Left renal cortex interstitium (tissue), 4 donors: ENCODE data around the gene FGD3. TPM values are rescaled to one million over a fixed set of nuclear protein-coding genes. Genes with fewer than 3 reads are reported as not detected.
"Not testable (repeated sequence)": the region's sequence is repeated elsewhere in the genome, so short reads cannot be mapped to it uniquely, and the experiment has no call there.

ENCODE experiments used
- DNase-seq, 4 donors: peaks; one replicate each; pipeline ENCODE4 v3.0.0-alpha.2; 2013; ENCODE audit warnings: low read depth in 4 of 4, low spot score in 2 of 4, missing footprints in 1 of 4
- polyA plus RNA-seq, 4 donors: library from polyadenylated mRNA; unstranded; fragments of 120-200 nt; gene quantifications; one replicate each; pipeline ENCODE4 v1.2.1, GENCODE V29; 2013; ENCODE audit not compliant: insufficient read length in 4 of 4

The FGD3 gene
- polyA plus RNA-seq, 4 donors, result 5.1 to 9.5 (median 6.4) TPM

DNA sequence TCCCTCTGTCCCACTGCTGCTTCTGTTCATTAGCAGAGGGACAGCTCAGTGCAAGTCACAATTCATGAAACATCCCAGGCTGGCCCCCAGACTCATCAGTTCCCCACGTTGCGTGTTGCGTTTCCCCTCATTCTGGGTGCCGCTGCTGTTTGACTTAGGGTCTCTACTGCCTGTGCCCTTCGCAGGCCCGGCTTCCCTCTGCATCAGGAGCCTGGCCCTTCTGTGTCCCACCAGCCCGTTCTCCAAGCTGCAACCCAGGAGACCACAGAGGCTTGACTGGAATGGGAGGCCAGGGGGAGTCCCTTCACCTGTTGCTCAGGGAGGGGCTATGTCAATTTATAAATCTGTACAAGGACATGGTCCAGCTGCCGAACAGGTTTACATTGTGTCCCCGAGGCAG is 57.2 kb downstream of the FGD3 start:
- DNase-seq, result no peak

DNA sequence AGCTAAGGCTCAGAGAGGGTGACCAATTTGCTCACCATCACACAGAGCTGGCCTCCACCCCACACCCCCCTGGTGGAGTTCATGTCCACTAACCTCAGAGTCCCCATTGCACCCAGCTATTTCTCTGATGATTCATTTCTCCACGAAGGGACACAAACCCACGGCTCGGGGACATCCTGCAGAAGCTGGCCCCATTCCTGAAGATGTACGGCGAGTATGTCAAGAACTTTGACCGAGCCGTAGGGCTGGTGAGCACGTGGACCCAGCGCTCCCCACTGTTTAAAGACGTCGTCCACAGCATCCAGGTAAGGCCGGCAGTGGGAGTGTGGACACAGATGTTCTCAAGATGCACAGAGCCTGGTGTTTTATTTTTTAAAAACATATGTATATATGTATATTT is 58.6 kb downstream of the FGD3 start:
- DNase-seq, result no peak

- DNase-seq, result no peak
Measured at GRCh38 chr9:93007529-93008058, 60.3 kb downstream of the FGD3 start.

DNA sequence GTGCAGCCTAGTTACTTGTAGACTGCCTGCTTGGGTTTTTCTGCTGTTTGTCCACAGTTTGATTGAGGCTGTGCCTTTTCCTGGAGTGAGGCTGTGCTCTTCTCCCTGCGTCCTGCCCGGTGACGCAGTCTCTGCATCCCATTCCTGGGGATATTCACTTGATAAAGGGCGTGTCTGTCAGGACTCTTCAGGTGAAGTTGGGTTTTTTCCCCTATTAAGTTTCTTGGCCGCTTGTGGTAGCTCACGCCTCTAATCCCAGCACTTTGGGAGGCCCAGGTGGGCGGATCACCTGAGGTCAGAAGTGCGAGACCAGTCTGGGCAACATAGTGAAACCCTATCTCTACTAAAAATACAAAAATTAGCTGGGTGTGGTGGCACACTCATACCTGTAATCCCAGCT is 61.1 kb downstream of the FGD3 start:
- no peak for DNase-seq

GRCh38 chr9:93009337-93010015 is 62.2 kb downstream of the FGD3 start:
- DNase-seq, result no peak

- DNase-seq, result no peak
Measured at GRCh38 chr9:93010056-93010455, 62.7 kb downstream of the FGD3 start.

GRCh38 chr9:93010704-93011103 is 63.4 kb downstream of the FGD3 start:
- no peak for DNase-seq

- no peak for DNase-seq
Measured at GRCh38 chr9:93011114-93011513, 63.8 kb downstream of the FGD3 start.

- no peak for DNase-seq
Measured at GRCh38 chr9:93012963-93013855, 65.9 kb downstream of the FGD3 start.

GRCh38 chr9:93013856-93014582 is 66.7 kb downstream of the FGD3 start:
- DNase-seq, result no peak

GRCh38 chr9:93015190-93015589 is 67.9 kb downstream of the FGD3 start:
- not testable (repeated sequence) for DNase-seq

GRCh38 chr9:93017621-93018020 is 70.3 kb downstream of the FGD3 start:
- no peak for DNase-seq

DNA sequence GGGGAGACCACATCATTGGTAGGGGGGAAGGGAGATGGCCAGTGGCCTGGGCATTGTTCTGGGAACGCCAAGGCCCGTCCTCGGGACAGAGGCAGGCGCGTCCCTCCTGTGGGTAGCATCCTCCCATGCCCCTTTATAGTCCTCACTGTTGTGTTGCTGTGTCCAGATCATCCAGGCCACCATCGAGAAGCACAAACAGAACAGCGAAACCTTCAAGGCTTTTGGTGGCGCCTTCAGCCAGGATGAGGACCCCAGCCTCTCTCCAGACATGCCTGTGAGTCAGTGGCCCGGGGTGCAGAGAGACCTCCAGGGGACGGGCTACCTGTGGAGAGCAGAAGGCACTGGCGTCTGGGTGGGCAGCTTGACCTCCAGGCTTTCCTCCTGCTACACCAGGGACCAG is 72.8 kb downstream of the FGD3 start:
- DNase-seq, result no peak

DNA sequence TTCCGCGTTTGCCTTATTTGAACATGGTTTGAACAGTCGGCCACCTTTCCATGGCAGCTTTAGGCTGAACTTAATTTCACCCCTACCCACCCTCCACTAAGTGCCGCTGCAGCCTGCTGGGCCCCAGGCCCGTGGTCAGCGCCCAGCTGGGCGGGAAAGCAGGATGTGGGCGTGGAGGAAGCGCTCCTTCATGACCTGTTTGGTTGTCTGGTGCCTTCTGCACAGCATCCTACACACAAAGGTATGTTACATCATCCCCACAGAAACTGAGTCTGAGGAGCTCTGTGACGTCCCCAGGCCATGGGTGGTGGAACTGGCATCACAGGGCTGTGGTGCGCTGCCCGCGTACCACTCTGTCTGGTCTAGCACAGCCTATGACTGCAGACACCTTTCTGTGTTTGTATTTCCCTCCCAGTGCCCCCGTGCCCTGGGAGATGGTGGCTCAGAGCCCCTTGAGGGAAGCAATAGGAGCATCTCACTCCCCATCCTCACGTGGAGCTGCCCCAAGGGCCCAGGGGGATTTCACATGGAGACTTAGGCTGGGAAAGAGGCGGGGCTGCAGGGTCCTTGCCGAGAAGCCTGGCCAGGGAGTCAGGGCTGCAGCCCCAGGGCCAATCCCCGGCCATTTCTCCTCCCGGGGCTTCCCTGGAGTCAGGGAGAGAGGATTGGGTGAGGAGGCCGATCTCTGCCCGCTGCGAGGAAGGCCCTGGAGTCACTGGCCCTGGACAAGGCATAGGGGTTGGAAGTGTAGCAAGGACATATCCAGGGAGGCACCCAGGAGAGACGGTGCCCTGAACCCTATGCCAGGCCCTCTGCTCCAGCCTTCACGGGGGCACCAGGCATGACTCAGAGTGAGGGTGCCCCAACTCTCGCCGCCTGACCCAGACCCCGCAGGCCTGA is 73.7 kb downstream of the FGD3 start:
- no peak for DNase-seq

DNA sequence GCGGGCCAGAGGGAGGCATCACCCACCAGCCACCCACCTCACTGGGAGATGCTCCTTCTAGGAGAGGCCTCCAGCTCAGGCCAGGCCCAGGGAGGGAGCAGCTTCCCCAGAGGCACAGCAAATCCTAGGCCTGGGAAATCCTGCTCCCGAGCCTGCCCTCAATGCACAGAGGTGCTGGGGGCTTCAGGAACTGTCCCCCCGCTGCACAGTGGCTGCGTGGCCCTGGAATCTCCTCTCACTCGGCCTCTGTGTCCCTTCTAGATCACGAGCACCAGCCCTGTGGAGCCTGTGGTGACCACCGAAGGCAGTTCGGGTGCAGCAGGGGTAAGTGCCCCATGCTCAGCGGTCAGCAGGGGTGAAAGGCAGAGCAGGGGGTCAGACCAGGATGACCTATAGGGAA is 74.7 kb downstream of the FGD3 start:
- DNase-seq, result no peak

- no peak for DNase-seq
Measured at GRCh38 chr9:93022721-93023520, 75.6 kb downstream of the FGD3 start.

DNA sequence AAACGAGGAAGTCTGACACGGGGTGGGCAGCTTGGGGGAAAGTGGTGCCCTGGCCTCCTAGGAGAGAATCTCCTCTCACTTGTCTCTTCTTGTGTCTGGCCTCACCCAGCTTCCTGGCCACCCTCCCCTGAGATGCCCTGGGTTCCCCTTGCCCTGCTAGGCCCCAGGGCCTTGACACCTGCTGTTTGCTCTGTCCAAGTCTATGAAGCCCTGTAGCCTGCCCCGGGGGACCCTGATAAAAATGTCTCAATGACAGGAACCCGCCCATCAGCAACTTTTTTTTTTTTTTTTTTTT is 76.1 kb downstream of the FGD3 start:
- no peak for DNase-seq

DNA sequence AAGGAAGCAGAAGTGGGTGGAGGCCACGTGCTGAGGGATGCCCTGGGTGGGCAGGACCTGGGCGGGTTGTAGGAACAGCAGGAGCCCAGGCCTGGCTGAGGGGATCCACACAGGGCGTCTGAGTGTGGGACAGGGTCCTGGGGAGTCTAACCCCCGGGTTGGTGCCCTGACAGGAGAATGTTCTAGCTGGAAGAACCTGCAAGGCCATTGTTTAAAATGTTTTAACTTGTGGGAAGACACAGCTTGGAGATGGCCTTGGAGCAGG is 77.3 kb downstream of the FGD3 start:
- DNase-seq, result no peak

GRCh38 chr9:93024986-93025630 is 77.8 kb downstream of the FGD3 start:
- DNase-seq, result no peak
